ENCODE results near the gene GSC2. TPM values are rescaled to one million over a fixed set of nuclear protein-coding genes. Genes with fewer than 3 reads are reported as not detected.

GSC2 gene
- total RNA-seq, 2 donors from 2014 or later = not detected

- TF ChIP-seq CTCF (IDR thresholded peaks at IDR 0.05) = no peak
- no peak overlapping the region for H3K27ac ChIP-seq
- no peaks in the 10 kb centered on the region for H3K36me3 ChIP-seq
- H3K9me3 ChIP-seq = no peaks in the 10 kb centered on the region
- no peak for DNase-seq
- intact Hi-C loops (cut with DNase I) = no loop called here
- no peak overlapping the region for H3K9ac ChIP-seq (ENCODE audit: low read depth in 2 of 2, low read length in 2 of 2)
- H3K27me3 ChIP-seq = no peaks in the 10 kb centered on the region
- H3K4me3 ChIP-seq = no peak overlapping the region
- H3K4me1 ChIP-seq = no peaks in the 10 kb centered on the region
Observed at GRCh38 chr22:19195796-19196731, 46.0 kb upstream of the GSC2 start.

- intact Hi-C loops (cut with DNase I) = no loop called here
- H3K4me1 ChIP-seq = no peaks in the 10 kb centered on the region
- no peak overlapping the region for H3K4me3 ChIP-seq
- no peaks in the 10 kb centered on the region for H3K9me3 ChIP-seq
- H3K36me3 ChIP-seq = no peaks in the 10 kb centered on the region
- H3K9ac ChIP-seq (ENCODE audit: low read depth in 2 of 2, low read length in 2 of 2) = no peak overlapping the region
- no peak for DNase-seq
- no peaks in the 10 kb centered on the region for H3K27me3 ChIP-seq
- H3K27ac ChIP-seq = no peak overlapping the region
- TF ChIP-seq CTCF (IDR thresholded peaks at IDR 0.05) = no peak
Observed at GRCh38 chr22:19194766-19195536, 44.9 kb upstream of the GSC2 start.

- H3K4me1 ChIP-seq = no peaks in the 10 kb centered on the region
- no peak for DNase-seq
- no peaks in the 10 kb centered on the region for H3K9me3 ChIP-seq
- no peak overlapping the region for H3K4me3 ChIP-seq
- TF ChIP-seq CTCF (IDR thresholded peaks at IDR 0.05) = no peak
- H3K27ac ChIP-seq = no peak overlapping the region
- no peaks in the 10 kb centered on the region for H3K36me3 ChIP-seq
- H3K9ac ChIP-seq (ENCODE audit: low read depth in 2 of 2, low read length in 2 of 2) = no peak overlapping the region
- intact Hi-C loops (cut with DNase I) = no loop called here
- H3K27me3 ChIP-seq = no peaks in the 10 kb centered on the region
Observed at GRCh38 chr22:19193879-19194278, 43.8 kb upstream of the GSC2 start.

GRCh38 chr22:19187716-19188563 lies 37.8 kb upstream of the GSC2 start:
- H3K4me1 ChIP-seq = no peaks in the 10 kb centered on the region
- no peak overlapping the region for H3K9ac ChIP-seq (ENCODE audit: low read depth in 2 of 2, low read length in 2 of 2)
- no peak overlapping the region for H3K27ac ChIP-seq
- H3K36me3 ChIP-seq = no peaks in the 10 kb centered on the region
- H3K27me3 ChIP-seq = no peaks in the 10 kb centered on the region
- H3K4me3 ChIP-seq = no peak overlapping the region
- H3K9me3 ChIP-seq = no peaks in the 10 kb centered on the region
- TF ChIP-seq CTCF (IDR thresholded peaks at IDR 0.05) = no peak
- intact Hi-C loops (cut with DNase I) = loop anchor here (10.0 kb wide), 2 partner anchors 107 to 287 kb away; partner anchors contain the start of genes CDC45, CLTCL1 and UFD1
- no peak for DNase-seq
